K562 (cell line): Measurements from ENCODE around the gene DUSP5. TPM values are rescaled to one million over a fixed set of nuclear protein-coding genes. Genes with fewer than 3 reads are reported as not detected.

Experiments used
- ARID1B ChIP-seq: fragments of 450-650 bp; IDR thresholded peaks from 2 replicates; pipeline ENCODE4 v1.6.1; 2016; ENCODE audit warnings: antibody characterized with exemption, mild to moderate bottlenecking, inconsistent platforms
- BCOR ChIP-seq: fragments of 450-650 bp; IDR thresholded peaks from 2 replicates; pipeline ENCODE4 v1.6.1; 2016
- COPS2 ChIP-seq: fragments of 450-650 bp; conservative IDR thresholded peaks from 2 replicates; pipeline ENCODE4 v1.6.1; 2016; ENCODE audit warnings: mild to moderate bottlenecking, moderate library complexity
- DEAF1 ChIP-seq: fragments of 450-650 bp; formaldehyde crosslinking; IDR thresholded peaks from 2 replicates; pipeline ENCODE4 v1.4.0; 2020; ENCODE audit warnings: mild to moderate bottlenecking, moderate library complexity
- ESRRB ChIP-seq: fragments of 250-450 bp; sonication (Bioruptor Pico); IDR thresholded peaks from 2 replicates; pipeline ENCODE4 v1.5.0; 2020; ENCODE audit warnings: mild to moderate bottlenecking, moderate library complexity, borderline replicate concordance
- GMEB1 ChIP-seq: fragments of 250-450 bp; sonication (Bioruptor Pico); IDR thresholded peaks from 2 replicates; pipeline ENCODE4 v1.4.0; 2020; ENCODE audit warnings: mild to moderate bottlenecking
- HNRNPH1 ChIP-seq: fragments of 200-400 bp; formaldehyde crosslinking; optimal IDR thresholded peaks from 2 replicates; pipeline ENCODE3; 2017; ENCODE audit warnings: low read depth, mild to moderate bottlenecking, low read length, moderate library complexity
- MXD1 ChIP-seq: fragments of 250-450 bp; sonication (Bioruptor Pico); IDR thresholded peaks from 2 replicates; pipeline ENCODE4 v1.8.0; 2021; ENCODE audit warnings: borderline replicate concordance, mild to moderate bottlenecking, moderate library complexity; ENCODE audit not compliant: poor library complexity, severe bottlenecking
- PYGO2 ChIP-seq: fragments of 450-650 bp; IDR thresholded peaks from 2 replicates; pipeline ENCODE4 v1.6.1; 2016; ENCODE audit warnings: mild to moderate bottlenecking, missing genetic modification characterization, moderate library complexity, missing compliant biosample characterization
- SREBF1 ChIP-seq: fragments of 150-350 bp; IDR thresholded peaks from 2 replicates; pipeline ENCODE4 v1.6.1; 2014; ENCODE audit warnings: antibody characterized with exemption, low read depth, low read length, borderline replicate concordance
- SRSF1 ChIP-seq: fragments of 200-400 bp; formaldehyde crosslinking; IDR thresholded peaks from 2 replicates; pipeline ENCODE4 v1.6.1; 2017; ENCODE audit warnings: mild to moderate bottlenecking, low read depth, low read length, moderate library complexity
- TEAD4 ChIP-seq, 2 experiments: sonication (generic) in 1 of 2; formaldehyde crosslinking in 1 of 2; IDR thresholded peaks; 2 replicates each; pipeline versions ENCODE4 v1.6.1 to v1.8.0; 2012 to 2022; ENCODE audit warnings: borderline replicate concordance in 1 of 2, inconsistent platforms in 1 of 2, low read length in 1 of 2, mild to moderate bottlenecking in 1 of 2, missing genetic modification reagents in 1 of 2
- THRA ChIP-seq: fragments of 450-650 bp; IDR thresholded peaks from 2 replicates; pipeline ENCODE4 v1.6.1; 2017; ENCODE audit warnings: mild to moderate bottlenecking, moderate library complexity
- XRCC5 ChIP-seq: fragments of 200-400 bp; formaldehyde crosslinking; IDR thresholded peaks from 2 replicates; pipeline ENCODE4 v1.6.1; 2017; ENCODE audit warnings: low read depth, mild to moderate bottlenecking, low read length
- ZBED1 ChIP-seq: IDR thresholded peaks from 2 replicates; pipeline ENCODE4 v1.6.1; 2014
- ZBTB1 ChIP-seq: sonication (generic); formaldehyde crosslinking; IDR thresholded peaks from 2 replicates; pipeline ENCODE4 v1.8.1; 2023; ENCODE audit warnings: missing genetic modification reagents, low read depth, mild to moderate bottlenecking, borderline replicate concordance
- ZBTB34 ChIP-seq: fragments of 250-450 bp; sonication (Bioruptor Pico); IDR thresholded peaks from 2 replicates; pipeline ENCODE4 v1.8.0; 2021; ENCODE audit warnings: mild to moderate bottlenecking, moderate library complexity
- ZNF217 ChIP-seq: sonication (generic); formaldehyde crosslinking; IDR thresholded peaks from 2 replicates; pipeline ENCODE4 v1.8.0; 2022; ENCODE audit warnings: mild to moderate bottlenecking, missing genetic modification reagents
- ZNF232 ChIP-seq: sonication (generic); formaldehyde crosslinking; IDR thresholded peaks from 2 replicates; pipeline ENCODE4 v1.8.0; 2022; ENCODE audit warnings: mild to moderate bottlenecking, missing genetic modification reagents
- ZNF324 ChIP-seq: fragments of 250-450 bp; sonication (Bioruptor Pico); IDR thresholded peaks from 2 replicates; pipeline ENCODE4 v1.4.0; 2020; ENCODE audit warnings: mild to moderate bottlenecking
- ZNF354B ChIP-seq: fragments of 250-450 bp; sonication (Bioruptor Pico); IDR thresholded peaks from 2 replicates; pipeline ENCODE4 v1.4.0; 2020
- polyA plus RNA-seq, 8 experiments: library from polyadenylated mRNA; depleted of rRNA in 4 of 8; stranded (reverse) in 5 of 8; unstranded in 3 of 8; fragments of >200 nt; fragmentation: Nextera tagmentation in 2 of 8; fragmentation: Illumina TruSeq in 1 of 8; extraction: Ambion mirVana in 2 of 8; extraction: Trizol in 1 of 8; gene quantifications; 2 replicates each; pipeline versions ENCODE4 v1.2.1 to v1.2.3, GENCODE V29; 2011 to 2014; ENCODE audit warnings: inconsistent platforms in 1 of 8, missing spikeins in 1 of 8
- total RNA-seq, 7 experiments: library from RNA; depleted of rRNA in 6 of 7; stranded (reverse); fragments of >200 nt in 6 of 7; fragmentation: Illumina TruSeq in 2 of 7; extraction: Trizol in 2 of 7; gene quantifications; 2 replicates each; pipeline versions ENCODE4 v1.2.1 to v1.2.3, GENCODE V29; 2011 to 2021; ENCODE audit warnings: low replicate concordance in 1 of 7

Gene DUSP5
- total and polyA plus RNA-seq, 9 of the 15 experiments (the other 6 are each of a cell fraction or from before 2014, with no cell fraction given): 0.49 to 3.4 (median 2.0) TPM

GRCh38 chr10:110498087-110498981, 627 bp downstream of the DUSP5 start (continued):
- TF ChIP-seq DEAF1 (CRISPR knock-in tag) (no peak), HNRNPH1 (no peak), ZBED1 (no peak), ZNF324 (CRISPR knock-in tag) (no peak), ARID1B (no peak), SRSF1 (no peak), ZBTB1 (CRISPR knock-in tag) (peak; percentile 47; the same call in 1 of the 2 replicates), ZBTB34 (CRISPR knock-in tag) (no peak), SREBF1 (no peak), THRA (no peak), BCOR (no peak), COPS2 (no peak), ZNF217 (CRISPR knock-in tag) (no peak), XRCC5 (no peak), ZNF232 (no peak), ESRRB (CRISPR knock-in tag) (no peak), GMEB1 (CRISPR knock-in tag) (peak; percentile 48; the same call in 1 of the 2 replicates), TEAD4 (IDR thresholded peaks at IDR 0.05; ENCODE audit: low read length) (no peak), TEAD4 (CRISPR knock-in tag; IDR thresholded peaks at IDR 0.05; ENCODE audit: borderline replicate concordance) (no peak), ZNF354B (CRISPR knock-in tag) (no peak), PYGO2 (tag) (no peak), MXD1 (CRISPR knock-in tag) (no peak)
